ENCODE measurements around the gene NUP188. TPM values are rescaled to one million over a fixed set of nuclear protein-coding genes. Genes with fewer than 3 reads are reported as not detected.

The NUP188 gene
- total and polyA plus RNA-seq, 2 of the 13 experiments (the other 11 are each of a cell fraction or from before 2014, with no cell fraction given): 28.0 to 38.5 TPM

- TF ChIP-seq PATZ1 (CRISPR knock-in tag; IDR thresholded peaks at IDR 0.05) (peak; percentile 89), ZC3H13 (CRISPR knock-in tag; IDR thresholded peaks at IDR 0.05) (peak; percentile 38; the same call in 1 of the 2 replicates), ZIK1 (CRISPR knock-in tag; IDR thresholded peaks at IDR 0.05; ENCODE audit: borderline replicate concordance, low read depth) (no peak), SOX6 (IDR thresholded peaks at IDR 0.05) (no peak), SOX6 (CRISPR knock-in tag; IDR thresholded peaks at IDR 0.05) (peak; percentile 26; the same call in 1 of the 2 replicates), ZNF556 (CRISPR knock-in tag; IDR thresholded peaks at IDR 0.05; ENCODE audit: borderline replicate concordance) (no peak), KMT2A (CRISPR knock-in tag; IDR thresholded peaks at IDR 0.05) (no peak), MAZ (IDR thresholded peaks at IDR 0.05; ENCODE audit: borderline replicate concordance, low read depth, low read length) (no peak), MAZ (CRISPR knock-in tag; IDR thresholded peaks at IDR 0.05; ENCODE audit: low read depth) (no peak), HDAC6 (IDR thresholded peaks at IDR 0.05; ENCODE audit: low read depth, low read length) (no peak), ZNF326 (CRISPR knock-in tag; IDR thresholded peaks at IDR 0.05; ENCODE audit: borderline replicate concordance) (no peak), ZFYVE20 (CRISPR knock-in tag; IDR thresholded peaks at IDR 0.05; ENCODE audit: borderline replicate concordance, low read depth) (no peak), ZNF75D (CRISPR knock-in tag; IDR thresholded peaks at IDR 0.05; ENCODE audit: borderline replicate concordance) (no peak), JDP2 (CRISPR knock-in tag; IDR thresholded peaks at IDR 0.05; ENCODE audit: borderline replicate concordance) (no peak), GZF1 (CRISPR knock-in tag; IDR thresholded peaks at IDR 0.05) (no peak), XRCC5 (optimal IDR thresholded peaks at IDR 0.05; ENCODE audit: low read length) (no peak), FOXK2 (IDR thresholded peaks at IDR 0.05) (no peak), TFE3 (CRISPR knock-in tag; IDR thresholded peaks at IDR 0.05) (no peak), FIP1L1 (IDR thresholded peaks at IDR 0.05; ENCODE audit: borderline replicate concordance, insufficient read depth, low read depth, low read length) (no peak), TSC22D2 (CRISPR knock-in tag; IDR thresholded peaks at IDR 0.05; ENCODE audit: borderline replicate concordance) (0 out of 2 replicates have a peak, but pooled peaks have one; percentile 35), KDM6A (CRISPR knock-in tag; IDR thresholded peaks at IDR 0.05; ENCODE audit: low read depth) (0 out of 2 replicates have a peak, but pooled peaks have one; percentile 42), ZNF275 (CRISPR knock-in tag; IDR thresholded peaks at IDR 0.05; ENCODE audit: borderline replicate concordance) (no peak), ZNF34 (CRISPR knock-in tag; IDR thresholded peaks at IDR 0.05; ENCODE audit: borderline replicate concordance) (no peak), HDAC2 (CRISPR knock-in tag; IDR thresholded peaks at IDR 0.05) (peak; percentile 73; the same call in 1 of the 2 replicates)
- TF ChIP-seq, protein P1, sequence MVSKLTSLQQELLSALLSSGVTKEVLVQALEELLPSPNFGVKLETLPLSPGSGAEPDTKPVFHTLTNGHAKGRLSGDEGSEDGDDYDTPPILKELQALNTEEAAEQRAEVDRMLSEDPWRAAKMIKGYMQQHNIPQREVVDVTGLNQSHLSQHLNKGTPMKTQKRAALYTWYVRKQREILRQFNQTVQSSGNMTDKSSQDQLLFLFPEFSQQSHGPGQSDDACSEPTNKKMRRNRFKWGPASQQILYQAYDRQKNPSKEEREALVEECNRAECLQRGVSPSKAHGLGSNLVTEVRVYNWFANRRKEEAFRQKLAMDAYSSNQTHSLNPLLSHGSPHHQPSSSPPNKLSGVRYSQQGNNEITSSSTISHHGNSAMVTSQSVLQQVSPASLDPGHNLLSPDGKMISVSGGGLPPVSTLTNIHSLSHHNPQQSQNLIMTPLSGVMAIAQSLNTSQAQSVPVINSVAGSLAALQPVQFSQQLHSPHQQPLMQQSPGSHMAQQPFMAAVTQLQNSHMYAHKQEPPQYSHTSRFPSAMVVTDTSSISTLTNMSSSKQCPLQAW (CRISPR knock-in tag; IDR thresholded peaks at IDR 0.05): no peak
Measured at GRCh38 chr9:128919402-128920089, 28.0 kb upstream of the NUP188 start (continued).

All from HepG2 (cell line).